ENCODE data around the gene LUZP2.
"Not testable (repeated sequence)": the region's sequence is repeated elsewhere in the genome, so short reads cannot be mapped to it uniquely, and the experiment has no call there.

- not testable (repeated sequence) for TF ChIP-seq CTCF, POLR2AphosphoS5 (IDR thresholded peaks at IDR 0.05)
These were observed 503.1 kb downstream of the LUZP2 start for GRCh38 chr11:24999929-25000328.
